Epithelial cell of proximal tubule (primary cell): ENCODE results near the gene TRIM63. TPM values are rescaled to one million over a fixed set of nuclear protein-coding genes. Genes with fewer than 3 reads are reported as not detected.
"Not testable (repeated sequence)": the region's sequence is repeated elsewhere in the genome, so short reads cannot be mapped to it uniquely, and the experiment has no call there.

Experiments used
- DNase-seq: peaks from one replicate; pipeline ENCODE4 v3.0.0-alpha.2; 2011; ENCODE audit warnings: low read depth
- H3K4me3 ChIP-seq: 2 replicates; pipeline ENCODE4 v1.5.1; 2011; ENCODE audit warnings: low read depth, mild to moderate bottlenecking, low read length
- total RNA-seq: library from RNA; depleted of rRNA; stranded (reverse); fragments of >200 nt; gene quantifications from 2 replicates; pipeline ENCODE4 v1.2.3, GENCODE V29; 2015
- TF ChIP-seq, protein P1 (sequence below): conservative IDR thresholded peaks from 2 replicates; pipeline ENCODE4 v1.5.1; 2012; ENCODE audit warnings: low read depth, mild to moderate bottlenecking, low read length

TRIM63 gene
- total RNA-seq, 1 donor from 2014 or later: not detected

DNA sequence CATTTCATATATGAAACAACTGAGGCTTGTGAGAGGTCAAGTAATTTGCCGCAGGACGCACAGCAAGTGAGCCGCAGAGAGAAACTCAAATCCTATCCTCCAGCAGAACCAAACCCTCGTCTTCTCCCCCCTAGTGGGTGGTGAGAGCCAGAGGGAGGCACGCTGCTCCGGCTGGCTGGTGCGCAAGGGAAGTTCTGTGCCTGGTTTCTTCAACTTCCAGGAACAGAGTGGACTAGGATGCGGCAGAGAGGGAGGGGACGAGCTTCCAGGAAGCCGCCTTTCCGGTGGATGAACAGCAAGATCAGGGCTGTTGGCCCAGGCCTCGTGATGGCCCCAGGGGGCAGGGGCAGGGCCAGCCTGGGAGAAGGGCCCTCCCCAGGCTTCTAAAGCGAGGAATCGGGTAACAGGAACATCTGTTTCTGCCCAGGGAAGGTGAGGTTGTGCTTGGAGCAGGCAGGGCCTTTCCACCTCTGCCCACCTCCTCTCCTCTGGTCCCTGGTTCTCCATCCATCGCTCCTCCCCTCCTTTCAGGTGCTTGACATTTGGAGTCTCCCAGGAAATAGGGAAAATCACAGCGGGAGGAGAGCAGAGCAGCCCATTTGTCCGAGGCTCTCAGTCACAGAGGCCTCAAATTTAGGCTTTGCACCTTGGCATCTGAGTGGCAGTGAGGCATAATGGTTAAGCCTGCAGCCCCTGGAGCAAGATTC is 27.4 kb upstream of the TRIM63 start:
- TF ChIP-seq, protein P1, sequence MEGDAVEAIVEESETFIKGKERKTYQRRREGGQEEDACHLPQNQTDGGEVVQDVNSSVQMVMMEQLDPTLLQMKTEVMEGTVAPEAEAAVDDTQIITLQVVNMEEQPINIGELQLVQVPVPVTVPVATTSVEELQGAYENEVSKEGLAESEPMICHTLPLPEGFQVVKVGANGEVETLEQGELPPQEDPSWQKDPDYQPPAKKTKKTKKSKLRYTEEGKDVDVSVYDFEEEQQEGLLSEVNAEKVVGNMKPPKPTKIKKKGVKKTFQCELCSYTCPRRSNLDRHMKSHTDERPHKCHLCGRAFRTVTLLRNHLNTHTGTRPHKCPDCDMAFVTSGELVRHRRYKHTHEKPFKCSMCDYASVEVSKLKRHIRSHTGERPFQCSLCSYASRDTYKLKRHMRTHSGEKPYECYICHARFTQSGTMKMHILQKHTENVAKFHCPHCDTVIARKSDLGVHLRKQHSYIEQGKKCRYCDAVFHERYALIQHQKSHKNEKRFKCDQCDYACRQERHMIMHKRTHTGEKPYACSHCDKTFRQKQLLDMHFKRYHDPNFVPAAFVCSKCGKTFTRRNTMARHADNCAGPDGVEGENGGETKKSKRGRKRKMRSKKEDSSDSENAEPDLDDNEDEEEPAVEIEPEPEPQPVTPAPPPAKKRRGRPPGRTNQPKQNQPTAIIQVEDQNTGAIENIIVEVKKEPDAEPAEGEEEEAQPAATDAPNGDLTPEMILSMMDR: peak; percentile 25
- H3K4me3 ChIP-seq: no peak overlapping the region
- no peak for DNase-seq

DNA sequence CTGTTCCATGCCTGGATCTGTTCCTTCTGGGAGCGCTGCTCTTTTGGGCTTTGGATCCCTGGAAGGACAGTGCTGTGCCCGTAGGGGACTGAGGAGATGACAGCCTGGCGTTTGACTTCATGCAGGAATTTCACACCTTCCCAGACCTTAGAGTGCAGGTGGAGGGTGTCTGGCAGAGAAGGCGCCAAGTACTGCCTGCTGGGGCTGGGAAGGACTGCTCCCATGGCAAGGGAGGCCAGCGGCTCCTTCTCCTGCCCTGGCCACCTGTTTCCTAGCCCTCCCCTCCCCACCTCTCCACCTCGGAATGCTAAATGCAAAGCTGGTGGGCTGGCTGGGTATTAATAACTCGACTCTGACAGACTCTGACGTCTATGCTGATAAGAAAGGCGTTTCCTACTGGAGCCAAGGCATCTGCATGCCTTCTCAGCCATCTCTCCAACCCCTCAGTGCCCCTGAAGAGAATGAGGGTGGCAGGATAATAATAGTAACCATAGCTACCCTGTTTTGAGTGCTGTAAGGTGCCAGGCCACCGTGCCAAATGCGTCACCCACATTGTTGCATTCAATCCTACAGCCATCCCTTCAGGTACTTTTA is 26.7 kb upstream of the TRIM63 start:
- no peak overlapping the region for H3K4me3 ChIP-seq
- DNase-seq: no peak
- TF ChIP-seq, protein P1: no peak

- H3K4me3 ChIP-seq, DNase-seq: not testable (repeated sequence)
Measured at GRCh38 chr1:26093569-26093968, 26.1 kb upstream of the TRIM63 start.

DNA sequence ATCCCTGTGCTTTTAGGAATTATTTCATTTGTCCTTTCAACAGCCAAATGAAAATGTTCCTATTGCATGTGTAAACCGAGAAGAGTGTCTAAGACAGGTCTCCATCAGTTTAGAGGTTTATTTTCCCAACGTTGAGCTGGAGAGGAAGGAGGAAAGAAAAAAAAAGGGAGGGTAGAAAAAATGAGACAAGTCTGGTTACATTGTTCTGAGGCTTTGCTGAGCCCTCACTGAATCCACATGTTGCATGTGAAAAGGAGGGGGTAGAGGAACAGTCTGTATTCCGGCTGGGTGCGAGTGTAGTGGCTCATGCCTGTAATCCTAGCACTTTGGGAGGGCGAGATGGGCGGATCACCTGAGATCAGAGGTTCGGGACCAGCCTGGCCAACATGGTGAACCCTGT is 25.0 kb upstream of the TRIM63 start:
- TF ChIP-seq, protein P1: no peak
- DNase-seq: no peak
- H3K4me3 ChIP-seq: no peak overlapping the region

DNA sequence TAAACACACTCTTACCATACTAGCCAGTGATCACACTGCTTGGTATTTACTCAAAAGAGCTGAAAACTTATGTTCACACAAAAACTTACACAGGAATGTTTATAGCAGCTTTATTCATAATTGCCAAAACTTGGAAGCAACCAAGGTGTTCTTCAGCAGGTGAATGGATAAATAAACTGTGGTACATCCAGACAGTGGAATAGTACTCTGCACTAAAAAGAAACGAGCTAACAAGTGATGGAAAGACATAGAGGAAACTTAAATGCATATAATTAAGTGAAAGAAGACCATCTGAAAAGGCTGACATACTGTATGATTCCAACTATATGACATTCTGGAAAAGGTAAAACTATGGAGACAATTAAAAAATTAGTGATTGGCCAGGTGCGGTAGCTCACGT is 23.5 kb upstream of the TRIM63 start:
- TF ChIP-seq, protein P1: no peak
- no peak overlapping the region for H3K4me3 ChIP-seq
- no peak for DNase-seq

DNA sequence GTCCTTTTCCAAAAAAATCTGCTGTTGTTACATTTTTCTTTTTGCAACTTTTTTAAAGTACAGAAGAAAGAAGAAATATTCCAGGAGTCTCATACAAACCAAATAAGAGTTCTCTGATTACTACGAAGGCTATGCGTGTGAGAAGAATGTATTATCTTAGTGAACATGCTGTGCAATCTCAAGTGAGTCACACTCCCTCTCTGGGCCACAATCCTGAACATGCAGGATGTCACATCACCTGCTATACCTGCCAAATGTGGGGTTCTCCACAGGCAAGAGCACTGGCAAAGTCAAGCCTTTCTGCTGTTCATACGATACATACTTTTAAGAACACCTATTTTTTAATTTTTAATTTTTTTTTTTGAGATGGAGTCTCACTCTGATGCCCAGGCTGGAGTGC is 21.7 kb upstream of the TRIM63 start:
- no peak for DNase-seq
- no peak overlapping the region for H3K4me3 ChIP-seq
- TF ChIP-seq, protein P1: no peak

GRCh38 chr1:26084844-26085243 is 17.4 kb upstream of the TRIM63 start:
- no peak overlapping the region for H3K4me3 ChIP-seq
- no peak for DNase-seq
- TF ChIP-seq, protein P1: no peak
